SK-N-SH treated with all-trans-retinoic acid at 6 μM for 48 hours (cell line): Measurements from ENCODE around the gene RAB31.

Experiments used
- ATAC-seq: fragments of 200-7000 bp; cut with Tn5 transposase; 3 replicates; pipeline ENCODE4 v1.9.1; 2020; ENCODE audit warnings: mild to moderate bottlenecking, moderate library complexity
- ARNTL ChIP-seq: fragments of 450-650 bp; formaldehyde crosslinking; IDR thresholded peaks from 2 replicates; pipeline ENCODE4 v1.5.0; 2020; ENCODE audit warnings: low read depth, mild to moderate bottlenecking, moderate library complexity, borderline replicate concordance
- BACH2 ChIP-seq: fragments of 250-450 bp; sonication (Bioruptor Pico); IDR thresholded peaks from 2 replicates; pipeline ENCODE4 v1.9.0; 2021; ENCODE audit warnings: mild to moderate bottlenecking, borderline replicate concordance
- CREB5 ChIP-seq: fragments of 250-450 bp; sonication (Bioruptor Pico); IDR thresholded peaks from 2 replicates; pipeline ENCODE4 v1.5.1; 2020; ENCODE audit warnings: low read depth, mild to moderate bottlenecking, moderate library complexity
- CSRNP3 ChIP-seq: fragments of 250-450 bp; sonication (Bioruptor Pico); IDR thresholded peaks from 2 replicates; pipeline ENCODE4 v1.5.1; 2021; ENCODE audit warnings: mild to moderate bottlenecking, moderate library complexity
- GLIS3 ChIP-seq: fragments of 250-450 bp; sonication (Bioruptor Pico); IDR thresholded peaks from 2 replicates; pipeline ENCODE4 v1.5.0; 2020; ENCODE audit warnings: mild to moderate bottlenecking, moderate library complexity
- ISL1 ChIP-seq: fragments of 250-450 bp; sonication (Bioruptor Pico); IDR thresholded peaks from 2 replicates; pipeline ENCODE4 v2.1.2; 2022; ENCODE audit warnings: mild to moderate bottlenecking, moderate library complexity
- OSR1 ChIP-seq: fragments of 250-450 bp; sonication (Bioruptor Pico); IDR thresholded peaks from 2 replicates; pipeline ENCODE4 v1.8.0; 2022; ENCODE audit warnings: moderate library complexity, mild to moderate bottlenecking, inconsistent platforms
- PATZ1 ChIP-seq: fragments of 250-450 bp; sonication (Bioruptor Pico); IDR thresholded peaks from 2 replicates; pipeline ENCODE4 v1.8.0; 2020; ENCODE audit warnings: mild to moderate bottlenecking, moderate library complexity, borderline replicate concordance
- PPARA ChIP-seq: fragments of 250-450 bp; sonication (Bioruptor Pico); IDR thresholded peaks from 2 replicates; pipeline ENCODE4 v1.5.0; 2020; ENCODE audit warnings: mild to moderate bottlenecking, borderline replicate concordance
- RARB ChIP-seq: fragments of 250-450 bp; sonication (Bioruptor Pico); IDR thresholded peaks from 2 replicates; pipeline ENCODE4 v1.8.0; 2021; ENCODE audit warnings: mild to moderate bottlenecking, moderate library complexity
- SNAI2 ChIP-seq: fragments of 250-450 bp; sonication (Bioruptor Pico); IDR thresholded peaks from 2 replicates; pipeline ENCODE4 v1.5.0; 2020; ENCODE audit warnings: mild to moderate bottlenecking, moderate library complexity
- TCF4 ChIP-seq: fragments of 250-450 bp; sonication (Bioruptor Pico); IDR thresholded peaks from 2 replicates; pipeline ENCODE4 v1.8.0; 2021; ENCODE audit warnings: mild to moderate bottlenecking, moderate library complexity, borderline replicate concordance
- TOX ChIP-seq: fragments of 250-450 bp; sonication (Bioruptor Pico); IDR thresholded peaks from 2 replicates; pipeline ENCODE4 v1.8.0; 2021; ENCODE audit warnings: mild to moderate bottlenecking, moderate library complexity, borderline replicate concordance
- ZC3H10 ChIP-seq: fragments of 250-450 bp; sonication (Bioruptor Pico); IDR thresholded peaks from 2 replicates; pipeline ENCODE4 v1.5.1; 2021; ENCODE audit warnings: mild to moderate bottlenecking, moderate library complexity
- ZFP3 ChIP-seq: fragments of 250-450 bp; sonication (Bioruptor Pico); IDR thresholded peaks from 2 replicates; pipeline ENCODE4 v1.5.0; 2020; ENCODE audit warnings: mild to moderate bottlenecking, moderate library complexity
- ZFP30 ChIP-seq: fragments of 450-650 bp; formaldehyde crosslinking; IDR thresholded peaks from 2 replicates; pipeline ENCODE4 v1.5.0; 2022; ENCODE audit warnings: mild to moderate bottlenecking, moderate library complexity
- ZNF565 ChIP-seq: fragments of 450-650 bp; formaldehyde crosslinking; conservative IDR thresholded peaks from 2 replicates; pipeline ENCODE4 v1.5.0; 2020; ENCODE audit warnings: low read depth, mild to moderate bottlenecking, moderate library complexity
- ZNF70 ChIP-seq: fragments of 450-650 bp; formaldehyde crosslinking; IDR thresholded peaks from 2 replicates; pipeline ENCODE4 v1.5.0; 2020; ENCODE audit warnings: mild to moderate bottlenecking, moderate library complexity
- ZNF8 ChIP-seq: fragments of 450-650 bp; formaldehyde crosslinking; IDR thresholded peaks from 2 replicates; pipeline ENCODE4 v1.5.0; 2020; ENCODE audit warnings: mild to moderate bottlenecking, moderate library complexity
- TF ChIP-seq, protein P1 (sequence below): fragments of 250-450 bp; sonication (Bioruptor Pico); IDR thresholded peaks from 2 replicates; pipeline ENCODE4 v1.8.0; 2021; ENCODE audit warnings: low read depth, mild to moderate bottlenecking, moderate library complexity, borderline replicate concordance
- TF ChIP-seq, protein P2 (sequence below): fragments of 250-450 bp; sonication (Bioruptor Pico); IDR thresholded peaks from 2 replicates; pipeline ENCODE4 v1.5.0; 2020; ENCODE audit warnings: mild to moderate bottlenecking, moderate library complexity

RAB31 gene

DNA sequence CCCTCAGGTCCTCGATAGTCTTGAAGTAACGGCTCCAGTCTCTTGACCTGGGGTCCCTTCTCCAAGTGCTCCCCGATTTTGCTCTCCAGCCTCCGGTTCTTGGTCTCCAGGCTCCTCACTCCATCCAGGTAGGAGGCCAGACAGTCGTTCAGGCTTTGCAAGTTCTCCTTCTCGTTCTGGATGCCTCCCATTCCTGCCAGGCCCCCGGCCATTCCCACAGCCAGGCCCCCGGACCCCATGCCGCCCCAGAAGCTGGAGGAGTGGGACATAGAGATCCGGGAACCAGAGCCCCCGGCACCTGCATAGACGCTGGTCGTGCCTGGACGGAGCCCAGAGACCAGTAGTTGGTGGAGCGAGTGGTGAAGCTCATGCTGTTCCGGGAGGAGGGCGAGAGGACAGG lies 29.0 kb upstream of the RAB31 start (continued):
- TF ChIP-seq TCF4 (CRISPR knock-in tag), result no peak
- no peak for TF ChIP-seq ZNF70 (CRISPR knock-in tag)
- TF ChIP-seq BACH2 (CRISPR knock-in tag), result no peak

GRCh38 chr18:9681217-9681616 lies 26.9 kb upstream of the RAB31 start:
- ATAC-seq, result no peak
- TF ChIP-seq, protein P1, sequence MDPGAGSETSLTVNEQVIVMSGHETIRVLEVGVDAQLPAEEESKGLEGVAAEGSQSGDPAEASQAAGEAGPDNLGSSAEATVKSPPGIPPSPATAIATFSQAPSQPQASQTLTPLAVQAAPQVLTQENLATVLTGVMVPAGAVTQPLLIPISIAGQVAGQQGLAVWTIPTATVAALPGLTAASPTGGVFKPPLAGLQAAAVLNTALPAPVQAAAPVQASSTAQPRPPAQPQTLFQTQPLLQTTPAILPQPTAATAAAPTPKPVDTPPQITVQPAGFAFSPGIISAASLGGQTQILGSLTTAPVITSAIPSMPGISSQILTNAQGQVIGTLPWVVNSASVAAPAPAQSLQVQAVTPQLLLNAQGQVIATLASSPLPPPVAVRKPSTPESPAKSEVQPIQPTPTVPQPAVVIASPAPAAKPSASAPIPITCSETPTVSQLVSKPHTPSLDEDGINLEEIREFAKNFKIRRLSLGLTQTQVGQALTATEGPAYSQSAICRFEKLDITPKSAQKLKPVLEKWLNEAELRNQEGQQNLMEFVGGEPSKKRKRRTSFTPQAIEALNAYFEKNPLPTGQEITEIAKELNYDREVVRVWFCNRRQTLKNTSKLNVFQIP (CRISPR knock-in tag), result no peak
- TF ChIP-seq ARNTL (no peak), ZNF8 (CRISPR knock-in tag) (no peak), RARB (CRISPR knock-in tag) (no peak), ZNF70 (CRISPR knock-in tag) (no peak), ZFP3 (no peak), TCF4 (CRISPR knock-in tag) (no peak), GLIS3 (no peak), PATZ1 (CRISPR knock-in tag) (no peak), ZFP30 (CRISPR knock-in tag) (no peak), PPARA (no peak), BACH2 (CRISPR knock-in tag) (no peak)
- TF ChIP-seq, protein P2, sequence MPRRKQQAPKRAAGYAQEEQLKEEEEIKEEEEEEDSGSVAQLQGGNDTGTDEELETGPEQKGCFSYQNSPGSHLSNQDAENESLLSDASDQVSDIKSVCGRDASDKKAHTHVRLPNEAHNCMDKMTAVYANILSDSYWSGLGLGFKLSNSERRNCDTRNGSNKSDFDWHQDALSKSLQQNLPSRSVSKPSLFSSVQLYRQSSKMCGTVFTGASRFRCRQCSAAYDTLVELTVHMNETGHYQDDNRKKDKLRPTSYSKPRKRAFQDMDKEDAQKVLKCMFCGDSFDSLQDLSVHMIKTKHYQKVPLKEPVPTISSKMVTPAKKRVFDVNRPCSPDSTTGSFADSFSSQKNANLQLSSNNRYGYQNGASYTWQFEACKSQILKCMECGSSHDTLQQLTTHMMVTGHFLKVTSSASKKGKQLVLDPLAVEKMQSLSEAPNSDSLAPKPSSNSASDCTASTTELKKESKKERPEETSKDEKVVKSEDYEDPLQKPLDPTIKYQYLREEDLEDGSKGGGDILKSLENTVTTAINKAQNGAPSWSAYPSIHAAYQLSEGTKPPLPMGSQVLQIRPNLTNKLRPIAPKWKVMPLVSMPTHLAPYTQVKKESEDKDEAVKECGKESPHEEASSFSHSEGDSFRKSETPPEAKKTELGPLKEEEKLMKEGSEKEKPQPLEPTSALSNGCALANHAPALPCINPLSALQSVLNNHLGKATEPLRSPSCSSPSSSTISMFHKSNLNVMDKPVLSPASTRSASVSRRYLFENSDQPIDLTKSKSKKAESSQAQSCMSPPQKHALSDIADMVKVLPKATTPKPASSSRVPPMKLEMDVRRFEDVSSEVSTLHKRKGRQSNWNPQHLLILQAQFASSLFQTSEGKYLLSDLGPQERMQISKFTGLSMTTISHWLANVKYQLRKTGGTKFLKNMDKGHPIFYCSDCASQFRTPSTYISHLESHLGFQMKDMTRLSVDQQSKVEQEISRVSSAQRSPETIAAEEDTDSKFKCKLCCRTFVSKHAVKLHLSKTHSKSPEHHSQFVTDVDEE (CRISPR knock-in tag), result no peak

DNA sequence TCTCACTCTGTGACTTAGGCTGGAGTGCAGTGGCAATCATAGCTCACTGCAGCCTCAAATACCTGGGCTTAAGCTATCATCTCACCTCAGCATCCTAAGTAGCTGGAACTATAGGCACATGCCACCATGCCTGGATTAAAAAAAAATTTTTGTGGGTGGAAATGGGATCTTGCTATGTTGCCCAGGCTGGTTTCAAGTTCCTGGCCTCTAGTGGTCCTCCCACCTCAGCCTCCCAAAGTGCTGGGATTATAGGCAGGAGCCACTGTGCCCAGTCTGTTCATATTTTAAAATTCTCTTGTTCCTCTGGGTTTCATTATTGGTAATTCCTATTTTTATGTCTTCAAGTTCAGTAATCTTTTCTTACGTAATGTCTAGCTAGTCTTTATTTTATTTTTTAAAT lies 25.5 kb upstream of the RAB31 start:
- no peak for ATAC-seq
- TF ChIP-seq RARB (CRISPR knock-in tag) (no peak), ZC3H10 (CRISPR knock-in tag) (no peak), TCF4 (CRISPR knock-in tag) (no peak), SNAI2 (CRISPR knock-in tag) (no peak), ISL1 (no peak), OSR1 (no peak), CREB5 (CRISPR knock-in tag) (no peak), ARNTL (no peak), CSRNP3 (no peak), PPARA (no peak), TOX (CRISPR knock-in tag) (no peak), ZNF565 (no peak), BACH2 (CRISPR knock-in tag) (no peak)
- TF ChIP-seq, protein P2 (CRISPR knock-in tag), result no peak
- TF ChIP-seq, protein P1 (CRISPR knock-in tag), result no peak
- TF ChIP-seq, all 23 proteins: peak for 0
